Neutrophil (primary cell): ENCODE results near the gene NUP133.
"Not testable (repeated sequence)": the region's sequence is repeated elsewhere in the genome, so short reads cannot be mapped to it uniquely, and the experiment has no call there.

ENCODE experiments used
- H3K27ac ChIP-seq: fragments of 200-600 bp; sonication (generic); 2 replicates; pipeline ENCODE4 v1.5.1; 2016; ENCODE audit warnings: mild to moderate bottlenecking, moderate library complexity
- H3K27me3 ChIP-seq: fragments of 200-600 bp; sonication (generic); 2 replicates; pipeline ENCODE4 v1.6.0; 2016; ENCODE audit warnings: mild to moderate bottlenecking
- H3K36me3 ChIP-seq: fragments of 200-600 bp; sonication (generic); 2 replicates; pipeline ENCODE4 v1.5.1; 2017
- H3K4me1 ChIP-seq, 2 experiments: fragments of 200-600 bp in 1 of 2; sonication (generic) in 1 of 2; 1 replicate in 1 of 2; 2 replicates in 1 of 2; pipeline versions ENCODE4 v1.5.1 to v1.6.1; 2013 to 2016; ENCODE audit warnings: low read depth in 1 of 2, low read length in 1 of 2, mild to moderate bottlenecking in 1 of 2, moderate library complexity in 1 of 2; ENCODE audit not compliant: control insufficient read depth in 1 of 2, insufficient read depth in 1 of 2
- H3K4me3 ChIP-seq, 2 experiments: fragments of 200-600 bp in 1 of 2; sonication (generic) in 1 of 2; 1 replicate in 1 of 2; 2 replicates in 1 of 2; pipeline ENCODE4 v1.5.1; 2013 to 2016; ENCODE audit warnings: low read depth in 1 of 2, low read length in 1 of 2, mild to moderate bottlenecking in 1 of 2, moderate library complexity in 1 of 2
- H3K9me3 ChIP-seq: fragments of 200-600 bp; sonication (generic); 2 replicates; pipeline ENCODE4 v1.5.1; 2016
- TF ChIP-seq, protein P1 (sequence below): fragments of 200-600 bp; sonication (generic); IDR thresholded peaks from 2 replicates; pipeline ENCODE4 v1.5.1; 2016; ENCODE audit warnings: antibody characterized with exemption

NUP133 gene

GRCh38 chr1:229427572-229427971 lies 80.6 kb downstream of the NUP133 start:
- TF ChIP-seq, protein P1, sequence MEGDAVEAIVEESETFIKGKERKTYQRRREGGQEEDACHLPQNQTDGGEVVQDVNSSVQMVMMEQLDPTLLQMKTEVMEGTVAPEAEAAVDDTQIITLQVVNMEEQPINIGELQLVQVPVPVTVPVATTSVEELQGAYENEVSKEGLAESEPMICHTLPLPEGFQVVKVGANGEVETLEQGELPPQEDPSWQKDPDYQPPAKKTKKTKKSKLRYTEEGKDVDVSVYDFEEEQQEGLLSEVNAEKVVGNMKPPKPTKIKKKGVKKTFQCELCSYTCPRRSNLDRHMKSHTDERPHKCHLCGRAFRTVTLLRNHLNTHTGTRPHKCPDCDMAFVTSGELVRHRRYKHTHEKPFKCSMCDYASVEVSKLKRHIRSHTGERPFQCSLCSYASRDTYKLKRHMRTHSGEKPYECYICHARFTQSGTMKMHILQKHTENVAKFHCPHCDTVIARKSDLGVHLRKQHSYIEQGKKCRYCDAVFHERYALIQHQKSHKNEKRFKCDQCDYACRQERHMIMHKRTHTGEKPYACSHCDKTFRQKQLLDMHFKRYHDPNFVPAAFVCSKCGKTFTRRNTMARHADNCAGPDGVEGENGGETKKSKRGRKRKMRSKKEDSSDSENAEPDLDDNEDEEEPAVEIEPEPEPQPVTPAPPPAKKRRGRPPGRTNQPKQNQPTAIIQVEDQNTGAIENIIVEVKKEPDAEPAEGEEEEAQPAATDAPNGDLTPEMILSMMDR: no peak
- H3K4me3 ChIP-seq: no peak overlapping the region
- no peaks in the 10 kb centered on the region for H3K9me3 ChIP-seq
- no peak overlapping the region for H3K27ac ChIP-seq
- peaks cover 87% of the 10 kb centered on the region for H3K27me3 ChIP-seq
- H3K4me1 ChIP-seq: peaks cover 0 to 9% of the 10 kb centered on the region in 2 experiments
- H3K36me3 ChIP-seq: no peaks in the 10 kb centered on the region

DNA sequence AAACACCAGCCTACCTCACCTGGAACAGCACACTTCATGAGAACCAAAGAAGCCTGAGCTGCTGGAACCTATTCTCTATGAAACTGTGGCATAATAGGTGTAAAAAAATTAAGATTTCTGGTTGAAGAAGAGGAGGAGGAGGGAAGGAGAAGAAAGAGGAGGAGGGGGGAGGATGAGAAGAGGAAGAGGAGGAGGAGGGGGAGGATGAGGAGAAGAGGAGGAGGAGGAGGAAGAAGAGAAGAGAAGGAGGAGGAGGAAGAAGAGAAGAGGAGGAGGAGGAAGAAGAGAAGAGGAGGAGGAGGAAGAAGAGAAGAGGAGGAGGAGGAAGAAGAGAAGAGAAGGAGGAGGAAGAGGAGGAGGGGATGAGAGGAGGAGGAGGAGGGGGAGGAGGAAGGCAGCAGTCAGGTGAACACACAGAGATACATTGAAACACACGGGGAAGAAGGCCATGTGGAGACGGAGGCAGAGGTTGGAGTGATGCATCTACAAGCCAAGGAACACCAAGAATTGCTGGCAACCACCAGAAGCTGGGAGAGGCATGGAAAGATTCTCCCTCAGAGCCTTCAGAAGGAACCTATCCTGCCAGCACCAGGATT lies 82.5 kb downstream of the NUP133 start:
- Histone ChIP-seq H3K4me3 (no peak overlapping the region), H3K27me3 (peaks cover 76% of the 10 kb centered on the region), H3K36me3 (no peaks in the 10 kb centered on the region), H3K27ac (no peak overlapping the region), H3K4me1 (no peaks in the 10 kb centered on the region), H3K9me3 (no peaks in the 10 kb centered on the region)
- TF ChIP-seq, protein P1: no peak

DNA sequence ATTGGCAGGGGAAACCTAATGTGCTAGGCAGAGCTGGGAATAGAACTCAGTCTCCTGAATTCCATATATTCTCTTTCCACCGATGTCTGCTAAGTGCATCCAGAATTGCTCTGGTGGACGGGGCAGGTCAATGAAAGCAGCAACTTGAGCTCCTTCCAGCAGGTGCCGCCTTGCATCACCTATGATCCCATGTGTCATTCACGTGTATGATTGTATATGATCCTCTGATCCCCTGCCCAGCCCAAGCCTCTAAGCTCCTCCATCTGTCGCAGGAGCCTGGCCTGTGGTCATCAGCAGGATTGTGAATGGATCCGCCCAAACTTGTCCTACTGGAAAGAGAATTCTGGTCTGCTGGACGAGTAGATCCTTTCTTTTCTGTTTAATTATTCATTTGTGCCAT lies 87.4 kb downstream of the NUP133 start:
- peaks cover 0 to 6% of the 10 kb centered on the region in 2 experiments for H3K4me1 ChIP-seq
- TF ChIP-seq, protein P1: no peak

GRCh38 chr1:229420224-229420623 lies 87.9 kb downstream of the NUP133 start:
- no peak overlapping the region for H3K27ac ChIP-seq
- TF ChIP-seq, protein P1: no peak
- H3K27me3 ChIP-seq: peaks cover 38% of the 10 kb centered on the region
- no peaks in the 10 kb centered on the region for H3K36me3 ChIP-seq
- peaks cover 0 to 10% of the 10 kb centered on the region in 2 experiments for H3K4me1 ChIP-seq
- no peaks in the 10 kb centered on the region for H3K9me3 ChIP-seq
- H3K4me3 ChIP-seq: no peak overlapping the region

More for the DNA sequence above, 87.4 kb downstream of the NUP133 start:
- Histone ChIP-seq H3K36me3 (no peaks in the 10 kb centered on the region), H3K4me3 (no peak overlapping the region), H3K27me3 (peaks cover 41% of the 10 kb centered on the region), H3K27ac (no peak overlapping the region), H3K9me3 (no peaks in the 10 kb centered on the region)

DNA sequence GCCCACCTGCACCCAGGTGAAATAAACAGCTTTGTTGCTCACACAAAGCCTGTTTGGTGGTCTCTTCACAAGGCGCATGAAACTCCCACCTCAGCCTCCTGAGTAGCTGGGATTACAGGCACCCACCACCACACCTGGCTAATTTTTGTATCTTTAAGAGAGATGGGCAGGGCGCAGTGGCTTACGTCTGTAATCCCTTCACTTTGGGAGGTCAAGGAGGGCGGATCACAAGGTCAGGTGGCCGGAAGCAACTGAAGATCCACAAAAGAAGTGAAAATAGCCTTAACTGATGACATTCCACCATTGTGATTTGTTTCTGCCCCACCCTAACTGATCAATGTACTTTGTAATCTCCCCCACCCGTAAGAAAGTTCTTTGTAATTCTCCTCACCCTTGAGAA lies 89.6 kb downstream of the NUP133 start:
- H3K9me3 ChIP-seq, H3K36me3 ChIP-seq, H3K4me1 ChIP-seq, H3K4me3 ChIP-seq, H3K27ac ChIP-seq: not testable (repeated sequence)
- H3K27me3 ChIP-seq: peaks cover 42% of the 10 kb centered on the region

- peaks cover 73% of the 10 kb centered on the region for H3K27me3 ChIP-seq
- not testable (repeated sequence) for H3K4me1 ChIP-seq, H3K36me3 ChIP-seq, H3K9me3 ChIP-seq, H3K27ac ChIP-seq, H3K4me3 ChIP-seq
Observed at GRCh38 chr1:229412810-229413209, 95.3 kb downstream of the NUP133 start.
